ENCODE measurements around the gene CREB3L4.

- TF ChIP-seq OSR1 (CRISPR knock-in tag; IDR thresholded peaks at IDR 0.05), result no peak
- no peak for TF ChIP-seq ZNF70 (CRISPR knock-in tag; IDR thresholded peaks at IDR 0.05)
- TF ChIP-seq, protein P1, sequence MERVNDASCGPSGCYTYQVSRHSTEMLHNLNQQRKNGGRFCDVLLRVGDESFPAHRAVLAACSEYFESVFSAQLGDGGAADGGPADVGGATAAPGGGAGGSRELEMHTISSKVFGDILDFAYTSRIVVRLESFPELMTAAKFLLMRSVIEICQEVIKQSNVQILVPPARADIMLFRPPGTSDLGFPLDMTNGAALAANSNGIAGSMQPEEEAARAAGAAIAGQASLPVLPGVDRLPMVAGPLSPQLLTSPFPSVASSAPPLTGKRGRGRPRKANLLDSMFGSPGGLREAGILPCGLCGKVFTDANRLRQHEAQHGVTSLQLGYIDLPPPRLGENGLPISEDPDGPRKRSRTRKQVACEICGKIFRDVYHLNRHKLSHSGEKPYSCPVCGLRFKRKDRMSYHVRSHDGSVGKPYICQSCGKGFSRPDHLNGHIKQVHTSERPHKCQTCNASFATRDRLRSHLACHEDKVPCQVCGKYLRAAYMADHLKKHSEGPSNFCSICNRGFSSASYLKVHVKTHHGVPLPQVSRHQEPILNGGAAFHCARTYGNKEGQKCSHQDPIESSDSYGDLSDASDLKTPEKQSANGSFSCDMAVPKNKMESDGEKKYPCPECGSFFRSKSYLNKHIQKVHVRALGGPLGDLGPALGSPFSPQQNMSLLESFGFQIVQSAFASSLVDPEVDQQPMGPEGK (CRISPR knock-in tag; IDR thresholded peaks at IDR 0.05; ENCODE audit: borderline replicate concordance), result no peak
- TF ChIP-seq ZFP30 (CRISPR knock-in tag; IDR thresholded peaks at IDR 0.05), result no peak
- no peak for TF ChIP-seq RARB (CRISPR knock-in tag; IDR thresholded peaks at IDR 0.05)
- TF ChIP-seq CREB5 (CRISPR knock-in tag; IDR thresholded peaks at IDR 0.05; ENCODE audit: low read depth), result no peak
- TF ChIP-seq ZNF565 (CRISPR knock-in tag; conservative IDR thresholded peaks at IDR 0.05; ENCODE audit: low read depth), result no peak
- no peak for TF ChIP-seq ISL1 (CRISPR knock-in tag; IDR thresholded peaks at IDR 0.05)
- TF ChIP-seq PPARA (CRISPR knock-in tag; IDR thresholded peaks at IDR 0.05; ENCODE audit: borderline replicate concordance), result no peak
- TF ChIP-seq TOX (CRISPR knock-in tag; IDR thresholded peaks at IDR 0.05; ENCODE audit: borderline replicate concordance), result no peak
These were observed 9.8 kb downstream of the CREB3L4 start, which contains the start of gene JTB for GRCh38 chr1:153977250-153978240.

All from SK-N-SH treated with all-trans-retinoic acid at 6 μM for 48 hours (cell line).